Measurements from ENCODE around the gene CRAMP1. TPM values are rescaled to one million over a fixed set of nuclear protein-coding genes. Genes with fewer than 3 reads are reported as not detected.

CRAMP1 gene
- total RNA-seq, 1 experiment from 2014 or later = 7.6 TPM

DNA sequence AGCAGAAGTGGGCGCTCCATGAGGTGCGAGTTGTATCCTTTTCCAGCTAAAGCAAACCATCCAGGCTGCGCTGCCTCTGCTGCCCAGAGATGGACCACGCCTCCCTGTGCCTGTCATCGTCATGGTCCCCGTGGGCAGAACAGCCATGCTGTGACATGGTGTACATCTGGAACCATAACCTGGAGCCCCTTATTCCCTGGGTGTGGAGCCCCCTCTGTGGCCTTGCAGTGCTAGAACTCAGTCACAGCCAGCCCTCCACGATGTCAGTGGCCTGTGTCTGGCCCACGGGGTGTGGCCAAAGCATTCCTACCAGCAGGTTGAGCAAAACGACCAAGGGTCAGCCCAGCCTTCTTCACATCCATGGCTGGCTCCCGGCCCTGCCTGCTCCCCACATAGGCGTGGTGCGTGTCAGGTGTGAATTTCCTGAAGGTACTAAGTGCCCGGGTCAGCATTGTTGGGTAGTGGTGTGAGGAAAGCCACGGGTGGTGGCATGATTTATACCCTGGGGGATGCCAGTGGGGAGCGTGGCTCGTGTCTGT lies 43.2 kb downstream of the CRAMP1 start:
- no peak overlapping the region for H3K9ac ChIP-seq (ENCODE audit: low read length)
- H3K4me3 ChIP-seq (ENCODE audit: low read length) = no peak overlapping the region
- H3K9me2 ChIP-seq (replicated peaks; ENCODE audit: insufficient read depth, low read length) = no peaks in the 10 kb centered on the region
- 0 out of 2 replicates have a peak, but pooled peaks cover 3% of the 10 kb centered on the region for H3K79me2 ChIP-seq (ENCODE audit: low read length)
- H3K9me3 ChIP-seq (ENCODE audit: low read length) = no peaks in the 10 kb centered on the region
- DNase-seq = no peak
- peaks cover 4% of the 10 kb centered on the region; the same call in 1 of the 2 replicates for H3K36me3 ChIP-seq (ENCODE audit: insufficient read depth, low read length)
- no peak overlapping the region for H3K4me2 ChIP-seq (ENCODE audit: low read depth, low read length, poor library complexity, severe bottlenecking)
- H4K20me1 ChIP-seq (ENCODE audit: insufficient read depth, low read depth, low read length) = no peaks in the 10 kb centered on the region
- no peak overlapping the region for H2AFZ ChIP-seq (ENCODE audit: low read length)
- no peak overlapping the region for H3K27ac ChIP-seq (ENCODE audit: low read length)
- no peaks in the 10 kb centered on the region for H3K27me3 ChIP-seq (ENCODE audit: low read length)
- no peaks in the 10 kb centered on the region for H3K4me1 ChIP-seq (ENCODE audit: low read length)

DNA sequence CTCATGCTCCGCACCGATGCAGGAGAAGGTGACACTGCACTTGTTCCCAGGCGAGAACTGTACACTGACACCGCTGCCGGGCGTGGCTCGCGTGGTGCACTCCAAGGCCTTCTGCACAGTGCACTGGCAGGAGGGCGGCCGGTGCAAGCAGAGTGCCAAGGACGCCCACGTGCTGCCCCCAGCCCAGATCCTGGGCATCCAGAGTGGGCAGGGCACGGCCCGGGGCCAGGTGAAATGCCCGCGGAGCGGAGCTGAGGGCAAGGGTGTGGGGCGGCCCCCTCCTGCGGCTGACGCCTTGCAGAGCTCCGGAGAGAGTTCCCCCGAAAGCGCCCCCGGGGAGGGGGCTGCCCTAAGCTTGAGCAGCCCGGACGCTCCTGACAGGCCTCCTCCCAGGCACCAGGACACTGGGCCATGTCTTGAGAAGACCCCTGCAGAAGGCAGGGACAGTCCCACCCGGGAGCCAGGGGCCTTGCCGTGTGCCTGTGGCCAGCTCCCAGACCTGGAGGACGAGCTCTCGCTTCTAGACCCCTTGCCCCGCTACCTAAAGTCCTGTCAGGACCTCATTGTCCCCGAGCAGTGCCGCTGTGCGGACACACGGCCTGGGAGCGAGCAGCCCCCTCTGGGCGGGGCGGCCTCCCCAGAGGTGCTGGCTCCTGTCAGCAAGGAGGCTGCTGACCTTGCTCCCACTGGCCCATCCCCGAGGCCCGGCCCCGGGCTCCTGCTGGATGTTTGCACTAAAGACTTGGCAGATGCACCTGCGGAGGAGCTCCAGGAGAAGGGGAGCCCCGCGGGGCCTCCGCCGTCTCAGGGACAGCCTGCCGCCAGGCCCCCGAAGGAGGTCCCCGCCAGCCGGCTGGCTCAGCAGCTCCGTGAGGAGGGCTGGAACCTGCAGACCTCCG lies 44.0 kb downstream of the CRAMP1 start:
- no peaks in the 10 kb centered on the region for H3K27me3 ChIP-seq (ENCODE audit: low read length)
- no peaks in the 10 kb centered on the region for H4K20me1 ChIP-seq (ENCODE audit: insufficient read depth, low read depth, low read length)
- peaks cover under 1% of the 10 kb centered on the region; the same call in 1 of the 2 replicates for H3K36me3 ChIP-seq (ENCODE audit: insufficient read depth, low read length)
- H3K4me3 ChIP-seq (ENCODE audit: low read length) = no peak overlapping the region
- H3K79me2 ChIP-seq (ENCODE audit: low read length) = no peaks in the 10 kb centered on the region
- H3K9ac ChIP-seq (ENCODE audit: low read length) = no peak overlapping the region
- H3K4me1 ChIP-seq (ENCODE audit: low read length) = no peaks in the 10 kb centered on the region
- no peak overlapping the region for H3K27ac ChIP-seq (ENCODE audit: low read length)
- no peaks in the 10 kb centered on the region for H3K9me3 ChIP-seq (ENCODE audit: low read length)
- no peak overlapping the region for H2AFZ ChIP-seq (ENCODE audit: low read length)
- H3K9me2 ChIP-seq (replicated peaks; ENCODE audit: insufficient read depth, low read length) = no peaks in the 10 kb centered on the region
- no peak for DNase-seq
- no peak overlapping the region for H3K4me2 ChIP-seq (ENCODE audit: low read depth, low read length, poor library complexity, severe bottlenecking)

DNA sequence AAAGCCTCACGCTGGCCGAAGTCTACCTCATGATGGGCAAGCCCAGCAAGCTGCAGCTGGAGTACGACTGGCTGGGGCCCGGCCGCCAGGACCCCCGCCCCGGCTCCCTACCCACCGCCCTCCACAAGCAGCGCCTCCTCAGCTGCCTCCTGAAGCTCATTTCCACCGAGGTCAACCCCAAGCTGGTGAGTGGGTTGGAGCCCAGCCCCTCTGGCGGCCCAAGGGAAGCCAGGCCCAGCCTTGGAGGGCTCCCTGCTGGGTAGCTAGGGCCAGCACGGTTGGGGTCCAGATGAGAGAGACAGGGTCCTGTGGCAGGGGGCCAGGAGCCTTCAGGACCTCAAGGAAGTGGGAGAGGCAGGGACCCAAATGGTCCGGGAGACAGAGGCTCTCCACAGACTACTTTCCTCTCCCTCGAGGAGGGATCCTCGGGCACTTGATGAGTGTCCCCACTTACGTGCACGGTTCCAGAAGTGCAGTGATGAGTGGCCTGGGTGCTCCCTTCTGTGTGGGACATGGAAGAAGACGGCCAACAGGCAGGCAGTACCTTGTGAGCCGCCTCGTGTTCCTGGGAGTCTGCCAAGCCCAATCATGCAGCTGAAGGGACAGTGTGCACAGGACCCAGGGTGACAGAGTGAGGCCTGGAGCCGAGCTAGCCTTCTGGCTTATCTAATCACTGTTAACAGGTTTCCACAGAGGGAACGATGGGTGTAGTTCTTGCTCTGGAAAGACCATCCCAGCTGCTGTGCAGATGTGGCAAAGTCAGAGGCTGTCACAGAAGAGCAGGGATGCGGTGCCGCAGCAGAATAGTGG lies 44.9 kb downstream of the CRAMP1 start:
- no peak overlapping the region for H3K9ac ChIP-seq (ENCODE audit: low read length)
- no peaks in the 10 kb centered on the region for H3K4me1 ChIP-seq (ENCODE audit: low read length)
- no peak overlapping the region for H3K4me3 ChIP-seq (ENCODE audit: low read length)
- no peaks in the 10 kb centered on the region for H3K79me2 ChIP-seq (ENCODE audit: low read length)
- H3K27me3 ChIP-seq (ENCODE audit: low read length) = no peaks in the 10 kb centered on the region
- H3K4me2 ChIP-seq (ENCODE audit: low read depth, low read length, poor library complexity, severe bottlenecking) = no peak overlapping the region
- no peaks in the 10 kb centered on the region for H3K9me2 ChIP-seq (replicated peaks; ENCODE audit: insufficient read depth, low read length)
- H2AFZ ChIP-seq (ENCODE audit: low read length) = no peak overlapping the region
- no peaks in the 10 kb centered on the region; the same call in 1 of the 2 replicates for H3K36me3 ChIP-seq (ENCODE audit: insufficient read depth, low read length)
- DNase-seq = no peak
- H3K9me3 ChIP-seq (ENCODE audit: low read length) = no peaks in the 10 kb centered on the region
- no peak overlapping the region for H3K27ac ChIP-seq (ENCODE audit: low read length)
- H4K20me1 ChIP-seq (ENCODE audit: insufficient read depth, low read depth, low read length) = no peaks in the 10 kb centered on the region

DNA sequence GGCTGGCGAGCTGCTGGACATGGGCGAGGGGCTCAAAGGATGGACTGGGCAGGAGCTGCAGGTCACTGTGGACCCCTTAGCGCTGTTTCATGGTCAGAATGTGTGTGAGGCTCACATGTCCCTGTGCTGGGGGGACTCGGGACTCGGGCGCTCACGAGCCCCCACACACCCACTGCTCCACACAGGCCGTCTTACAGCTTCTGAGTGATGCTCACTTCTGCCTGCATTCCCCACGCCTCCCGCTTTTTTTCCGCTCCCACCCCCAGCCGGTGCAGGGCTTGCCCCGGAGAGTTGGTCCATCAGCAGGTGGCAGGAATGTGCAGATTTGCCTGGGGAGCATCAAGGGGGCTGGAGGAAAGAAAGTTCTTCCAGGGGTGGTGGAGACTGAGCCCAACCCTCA lies 45.7 kb downstream of the CRAMP1 start:
- H2AFZ ChIP-seq (ENCODE audit: low read length) = no peak overlapping the region
- no peak for DNase-seq
- no peaks in the 10 kb centered on the region for H3K9me3 ChIP-seq (ENCODE audit: low read length)
- no peaks in the 10 kb centered on the region for H3K9me2 ChIP-seq (replicated peaks; ENCODE audit: insufficient read depth, low read length)
- no peaks in the 10 kb centered on the region for H3K4me1 ChIP-seq (ENCODE audit: low read length)
- no peak overlapping the region for H3K4me3 ChIP-seq (ENCODE audit: low read length)
- H3K36me3 ChIP-seq (ENCODE audit: insufficient read depth, low read length) = peaks cover 6% of the 10 kb centered on the region; the same call in 1 of the 2 replicates
- H4K20me1 ChIP-seq (ENCODE audit: insufficient read depth, low read depth, low read length) = no peaks in the 10 kb centered on the region
- no peak overlapping the region for H3K9ac ChIP-seq (ENCODE audit: low read length)
- H3K27me3 ChIP-seq (ENCODE audit: low read length) = no peaks in the 10 kb centered on the region
- H3K79me2 ChIP-seq (ENCODE audit: low read length) = no peaks in the 10 kb centered on the region
- no peak overlapping the region for H3K27ac ChIP-seq (ENCODE audit: low read length)
- H3K4me2 ChIP-seq (ENCODE audit: low read depth, low read length, poor library complexity, severe bottlenecking) = no peak overlapping the region

DNA sequence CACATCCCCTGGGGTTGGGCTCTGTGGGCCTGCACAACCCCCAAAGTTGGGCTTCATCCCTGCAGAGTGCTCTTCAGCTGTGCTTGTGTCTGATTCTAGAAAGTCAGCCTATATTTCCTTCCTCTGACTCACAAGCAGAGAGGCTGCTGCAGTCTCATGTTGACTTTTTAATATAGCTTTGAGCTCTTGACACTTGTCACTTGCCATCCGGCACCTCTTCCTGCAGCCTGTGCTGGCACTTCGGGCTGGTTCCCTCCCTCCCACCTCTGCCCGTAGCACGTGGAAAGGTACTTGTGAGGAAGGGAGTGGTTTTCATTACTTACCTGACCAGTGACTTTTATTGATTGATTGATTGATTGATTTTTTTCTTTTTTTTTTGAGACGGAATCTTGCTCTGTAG lies 46.9 kb downstream of the CRAMP1 start:
- Histone ChIP-seq H3K4me1 (ENCODE audit: low read length) (no peaks in the 10 kb centered on the region), H3K36me3 (ENCODE audit: insufficient read depth, low read length) (peaks cover 11% of the 10 kb centered on the region; the same call in 1 of the 2 replicates), H3K27ac (ENCODE audit: low read length) (no peak overlapping the region), H3K27me3 (ENCODE audit: low read length) (no peaks in the 10 kb centered on the region), H4K20me1 (ENCODE audit: insufficient read depth, low read depth, low read length) (no peaks in the 10 kb centered on the region), H2AFZ (ENCODE audit: low read length) (no peak overlapping the region), H3K9me3 (ENCODE audit: low read length) (no peaks in the 10 kb centered on the region), H3K4me3 (ENCODE audit: low read length) (no peak overlapping the region), H3K4me2 (ENCODE audit: low read depth, low read length, poor library complexity, severe bottlenecking) (no peak overlapping the region), H3K9me2 (replicated peaks; ENCODE audit: insufficient read depth, low read length) (no peaks in the 10 kb centered on the region), H3K9ac (ENCODE audit: low read length) (no peak overlapping the region), H3K79me2 (ENCODE audit: low read length) (no peaks in the 10 kb centered on the region)
- DNase-seq = no peak

DNA sequence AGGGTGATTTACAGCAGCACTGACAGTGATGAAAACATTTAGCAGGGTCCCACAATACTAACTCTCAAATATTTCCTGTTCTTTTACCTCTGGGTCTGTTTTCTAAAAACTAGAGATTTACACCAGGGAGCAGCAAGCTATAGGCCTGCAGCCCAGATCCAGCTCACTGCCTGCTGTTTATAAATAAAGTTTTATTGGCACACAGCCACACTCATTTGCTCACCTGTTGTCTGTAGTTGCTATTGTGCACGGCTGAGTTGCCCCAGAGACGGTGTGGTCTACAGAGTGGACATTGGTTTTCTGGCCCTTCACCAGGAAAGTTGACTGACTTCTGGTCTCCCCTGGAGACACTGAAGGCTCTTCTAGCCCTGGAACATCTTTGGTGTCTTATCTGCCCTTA lies 49.7 kb downstream of the CRAMP1 start:
- H4K20me1 ChIP-seq (ENCODE audit: insufficient read depth, low read depth, low read length) = no peaks in the 10 kb centered on the region
- H3K79me2 ChIP-seq (ENCODE audit: low read length) = no peaks in the 10 kb centered on the region
- H2AFZ ChIP-seq (ENCODE audit: low read length) = no peak overlapping the region
- no peaks in the 10 kb centered on the region for H3K27me3 ChIP-seq (ENCODE audit: low read length)
- H3K4me3 ChIP-seq (ENCODE audit: low read length) = no peak overlapping the region
- H3K9me3 ChIP-seq (ENCODE audit: low read length) = no peaks in the 10 kb centered on the region
- peaks cover 11% of the 10 kb centered on the region; the same call in 1 of the 2 replicates for H3K36me3 ChIP-seq (ENCODE audit: insufficient read depth, low read length)
- no peak overlapping the region for H3K4me2 ChIP-seq (ENCODE audit: low read depth, low read length, poor library complexity, severe bottlenecking)
- H3K9me2 ChIP-seq (replicated peaks; ENCODE audit: insufficient read depth, low read length) = no peaks in the 10 kb centered on the region
- H3K9ac ChIP-seq (ENCODE audit: low read length) = no peak overlapping the region
- no peaks in the 10 kb centered on the region for H3K4me1 ChIP-seq (ENCODE audit: low read length)
- DNase-seq = no peak
- H3K27ac ChIP-seq (ENCODE audit: low read length) = no peak overlapping the region

DNA sequence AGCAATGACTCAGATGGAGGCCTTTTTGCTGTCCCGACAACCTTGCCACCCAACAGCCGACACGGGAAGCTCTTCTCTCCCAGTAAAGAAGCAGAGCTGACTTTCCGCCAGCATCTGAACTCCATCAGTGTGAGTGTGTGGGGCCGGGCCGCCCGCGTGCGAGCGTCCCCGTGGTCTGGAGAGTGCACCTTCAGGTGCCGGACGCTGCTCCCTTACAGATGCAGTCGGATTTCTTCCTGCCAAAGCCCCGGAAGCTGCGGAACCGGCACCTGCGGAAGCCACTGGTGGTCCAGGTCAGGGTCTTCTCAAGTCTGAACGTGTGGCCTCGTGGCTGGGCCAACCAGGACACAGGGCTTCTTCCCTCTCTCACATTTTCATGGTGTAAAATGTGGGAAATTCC lies 50.4 kb downstream of the CRAMP1 start:
- Histone ChIP-seq H3K4me3 (ENCODE audit: low read length) (no peak overlapping the region), H3K9me2 (replicated peaks; ENCODE audit: insufficient read depth, low read length) (no peaks in the 10 kb centered on the region), H3K27me3 (ENCODE audit: low read length) (no peaks in the 10 kb centered on the region), H3K36me3 (ENCODE audit: insufficient read depth, low read length) (peaks cover 11% of the 10 kb centered on the region; the same call in 1 of the 2 replicates), H2AFZ (ENCODE audit: low read length) (no peak overlapping the region), H3K4me2 (ENCODE audit: low read depth, low read length, poor library complexity, severe bottlenecking) (no peak overlapping the region), H3K79me2 (ENCODE audit: low read length) (no peaks in the 10 kb centered on the region), H3K27ac (ENCODE audit: low read length) (no peak overlapping the region), H3K9ac (ENCODE audit: low read length) (no peak overlapping the region), H3K4me1 (ENCODE audit: low read length) (no peaks in the 10 kb centered on the region), H3K9me3 (ENCODE audit: low read length) (no peaks in the 10 kb centered on the region), H4K20me1 (ENCODE audit: insufficient read depth, low read depth, low read length) (no peaks in the 10 kb centered on the region)
- DNase-seq = no peak

DNA sequence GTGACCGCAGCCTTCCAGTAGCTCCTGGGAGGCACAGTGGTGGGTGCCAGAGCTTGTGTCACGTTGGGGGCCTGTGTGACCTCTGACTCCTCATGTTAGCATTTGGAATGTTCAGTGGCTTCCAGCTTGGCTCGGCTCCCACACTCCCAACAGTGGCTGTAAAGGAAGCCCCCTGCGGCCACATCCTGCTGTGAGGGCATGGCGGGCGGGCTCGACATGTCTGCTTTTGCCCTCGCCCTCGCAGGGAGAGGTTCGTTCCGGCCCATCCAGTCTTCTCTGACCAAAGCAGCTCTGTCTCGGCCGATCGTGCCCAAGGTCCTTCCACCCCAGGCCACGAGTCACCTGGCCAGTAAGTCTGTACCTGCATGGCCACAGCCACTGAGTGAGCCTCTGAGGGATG lies 53.7 kb downstream of the CRAMP1 start:
- no peak overlapping the region for H3K9ac ChIP-seq (ENCODE audit: low read length)
- H3K4me2 ChIP-seq (ENCODE audit: low read depth, low read length, poor library complexity, severe bottlenecking) = no peak overlapping the region
- no peak overlapping the region for H2AFZ ChIP-seq (ENCODE audit: low read length)
- H4K20me1 ChIP-seq (ENCODE audit: insufficient read depth, low read depth, low read length) = no peaks in the 10 kb centered on the region
- H3K9me2 ChIP-seq (replicated peaks; ENCODE audit: insufficient read depth, low read length) = no peaks in the 10 kb centered on the region
- H3K79me2 ChIP-seq (ENCODE audit: low read length) = no peaks in the 10 kb centered on the region
- no peaks in the 10 kb centered on the region for H3K27me3 ChIP-seq (ENCODE audit: low read length)
- no peaks in the 10 kb centered on the region for H3K4me1 ChIP-seq (ENCODE audit: low read length)
- peaks cover 11% of the 10 kb centered on the region; the same call in 1 of the 2 replicates for H3K36me3 ChIP-seq (ENCODE audit: insufficient read depth, low read length)
- H3K4me3 ChIP-seq (ENCODE audit: low read length) = no peak overlapping the region
- no peak for DNase-seq
- no peak overlapping the region for H3K27ac ChIP-seq (ENCODE audit: low read length)
- H3K9me3 ChIP-seq (ENCODE audit: low read length) = no peaks in the 10 kb centered on the region
